HG03432 (cell line): ENCODE results near the gene GTF3C1.
A peak's percentile ranks its signal among the peaks of the same experiment; 100 is the strongest.

ENCODE experiments used
- ATAC-seq: cut with Tn5 transposase; IDR thresholded peaks from one replicate; pipeline ENCODE4 v1.9.1; 2021; ENCODE audit warnings: mild to moderate bottlenecking, moderate library complexity; ENCODE audit not compliant: unreplicated experiment

Gene GTF3C1, protein sequence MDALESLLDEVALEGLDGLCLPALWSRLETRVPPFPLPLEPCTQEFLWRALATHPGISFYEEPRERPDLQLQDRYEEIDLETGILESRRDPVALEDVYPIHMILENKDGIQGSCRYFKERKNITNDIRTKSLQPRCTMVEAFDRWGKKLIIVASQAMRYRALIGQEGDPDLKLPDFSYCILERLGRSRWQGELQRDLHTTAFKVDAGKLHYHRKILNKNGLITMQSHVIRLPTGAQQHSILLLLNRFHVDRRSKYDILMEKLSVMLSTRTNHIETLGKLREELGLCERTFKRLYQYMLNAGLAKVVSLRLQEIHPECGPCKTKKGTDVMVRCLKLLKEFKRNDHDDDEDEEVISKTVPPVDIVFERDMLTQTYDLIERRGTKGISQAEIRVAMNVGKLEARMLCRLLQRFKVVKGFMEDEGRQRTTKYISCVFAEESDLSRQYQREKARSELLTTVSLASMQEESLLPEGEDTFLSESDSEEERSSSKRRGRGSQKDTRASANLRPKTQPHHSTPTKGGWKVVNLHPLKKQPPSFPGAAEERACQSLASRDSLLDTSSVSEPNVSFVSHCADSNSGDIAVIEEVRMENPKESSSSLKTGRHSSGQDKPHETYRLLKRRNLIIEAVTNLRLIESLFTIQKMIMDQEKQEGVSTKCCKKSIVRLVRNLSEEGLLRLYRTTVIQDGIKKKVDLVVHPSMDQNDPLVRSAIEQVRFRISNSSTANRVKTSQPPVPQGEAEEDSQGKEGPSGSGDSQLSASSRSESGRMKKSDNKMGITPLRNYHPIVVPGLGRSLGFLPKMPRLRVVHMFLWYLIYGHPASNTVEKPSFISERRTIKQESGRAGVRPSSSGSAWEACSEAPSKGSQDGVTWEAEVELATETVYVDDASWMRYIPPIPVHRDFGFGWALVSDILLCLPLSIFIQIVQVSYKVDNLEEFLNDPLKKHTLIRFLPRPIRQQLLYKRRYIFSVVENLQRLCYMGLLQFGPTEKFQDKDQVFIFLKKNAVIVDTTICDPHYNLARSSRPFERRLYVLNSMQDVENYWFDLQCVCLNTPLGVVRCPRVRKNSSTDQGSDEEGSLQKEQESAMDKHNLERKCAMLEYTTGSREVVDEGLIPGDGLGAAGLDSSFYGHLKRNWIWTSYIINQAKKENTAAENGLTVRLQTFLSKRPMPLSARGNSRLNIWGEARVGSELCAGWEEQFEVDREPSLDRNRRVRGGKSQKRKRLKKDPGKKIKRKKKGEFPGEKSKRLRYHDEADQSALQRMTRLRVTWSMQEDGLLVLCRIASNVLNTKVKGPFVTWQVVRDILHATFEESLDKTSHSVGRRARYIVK (N-terminal part only)

DNA sequence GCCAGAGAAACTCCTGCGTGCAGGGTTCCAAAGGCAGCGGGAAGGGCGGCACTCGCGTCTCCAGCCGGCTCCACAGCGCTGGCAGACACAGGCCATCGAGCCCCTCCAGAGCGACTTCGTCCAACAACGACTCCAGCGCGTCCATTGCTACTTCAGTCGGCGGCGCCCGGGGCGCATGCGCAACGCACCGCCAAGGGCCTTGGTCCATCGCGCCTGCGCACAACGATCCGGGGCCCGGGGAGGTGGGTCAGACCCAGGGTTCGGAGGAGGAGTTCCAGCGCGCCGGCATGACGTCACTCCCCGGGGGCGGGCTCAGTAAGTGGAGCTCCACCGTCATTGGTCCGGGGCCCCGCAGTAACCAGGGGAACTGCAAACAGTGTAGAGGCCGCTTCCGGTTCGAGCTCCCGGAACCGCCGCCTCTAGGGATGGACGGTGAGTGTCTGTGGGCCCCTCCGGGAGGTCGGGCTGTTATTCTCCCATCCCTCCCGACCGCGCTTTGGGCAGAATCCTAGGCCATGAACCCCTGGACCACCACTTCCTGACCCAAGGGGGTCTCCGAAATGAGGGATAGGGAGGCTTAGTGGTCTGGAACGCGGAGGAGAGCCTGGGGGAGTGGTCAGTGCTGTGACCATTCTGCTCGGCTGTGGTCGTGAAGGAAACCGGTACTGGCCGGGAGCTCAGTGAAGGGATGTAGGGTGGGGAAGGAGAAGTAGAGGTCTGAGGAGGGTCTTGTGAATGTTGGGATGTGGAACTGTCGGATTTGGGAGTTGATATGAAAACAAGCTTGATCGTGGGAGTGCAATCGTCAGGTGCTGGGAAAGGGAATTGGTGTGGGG, at the start of gene GTF3C1, which contains the start of gene KATNIP:
GTF3C1 (minus strand) TSS at position 168 of the 836 bp plus-strand sequence; CDS start at position 145, 23 bp downstream.
KATNIP (plus strand) TSS at position 399 of the 836 bp plus-strand sequence; CDS start at position 426, 27 bp downstream.
- peak; percentile 94 for ATAC-seq

- ATAC-seq: no peak
Measured at GRCh38 chr16:27598931-27599565, 49.3 kb upstream of the GTF3C1 start.

DNA sequence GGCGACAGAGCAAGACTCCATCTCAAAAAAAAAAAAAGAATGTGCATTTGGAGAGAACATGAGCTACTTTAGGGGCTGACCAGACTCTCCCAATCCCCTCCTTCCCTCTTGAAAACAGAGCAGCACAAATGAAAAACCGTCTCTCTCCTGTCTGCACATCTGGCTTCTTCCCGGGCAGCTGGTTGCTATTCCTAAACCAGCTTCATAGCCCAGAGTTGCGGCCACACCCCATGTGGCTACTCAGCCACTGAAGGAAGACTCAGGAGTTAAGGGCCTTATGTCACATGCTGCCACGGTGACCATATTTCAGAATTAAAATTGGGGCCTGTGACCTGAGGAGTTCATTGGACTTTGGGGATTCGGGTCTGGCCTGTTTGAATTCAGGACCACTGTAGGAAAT, 48.5 kb upstream of the GTF3C1 start:
- ATAC-seq: no peak

DNA sequence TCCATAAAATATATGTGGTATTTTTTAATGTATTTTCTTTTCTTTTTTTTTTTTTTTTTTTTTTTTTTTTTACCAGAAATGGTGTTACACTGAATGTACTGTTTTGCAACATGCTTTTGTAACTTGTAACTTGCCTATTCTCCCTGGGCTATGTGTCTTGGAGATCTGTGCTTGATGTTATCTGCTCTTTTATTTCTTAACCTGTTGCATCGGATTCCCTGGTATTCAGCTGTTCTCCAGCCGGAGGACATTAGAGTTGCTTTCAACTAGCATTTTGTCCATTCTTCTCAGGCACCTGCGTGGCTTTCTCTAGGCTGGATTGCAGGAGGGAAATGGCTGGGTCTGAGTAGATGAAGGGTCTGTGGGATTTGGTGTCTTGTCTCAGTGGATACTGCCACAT, 47.6 kb upstream of the GTF3C1 start:
- no peak for ATAC-seq

- no peak for ATAC-seq
Measured at GRCh38 chr16:27596411-27596810, 46.7 kb upstream of the GTF3C1 start.

DNA sequence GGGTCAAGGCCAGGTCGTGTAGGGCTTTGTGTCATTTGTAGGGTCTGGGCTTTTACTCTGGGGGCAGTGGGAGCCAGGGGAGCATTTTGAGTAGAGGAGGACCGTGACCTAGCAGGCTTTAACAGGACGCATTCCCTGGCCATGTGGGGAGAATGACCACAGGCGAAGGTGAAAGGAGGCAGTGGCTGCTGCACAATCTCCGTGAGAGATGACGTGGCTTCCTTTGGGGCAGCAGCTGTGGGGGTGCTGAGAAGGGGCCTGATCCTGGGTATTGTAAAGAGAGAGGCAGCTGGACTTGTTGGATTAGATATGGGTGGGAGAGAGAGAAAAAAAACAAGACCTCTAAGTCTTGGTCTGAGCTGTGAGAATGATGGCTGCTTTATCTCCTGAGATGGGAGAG, 46.3 kb upstream of the GTF3C1 start:
- no peak for ATAC-seq

DNA sequence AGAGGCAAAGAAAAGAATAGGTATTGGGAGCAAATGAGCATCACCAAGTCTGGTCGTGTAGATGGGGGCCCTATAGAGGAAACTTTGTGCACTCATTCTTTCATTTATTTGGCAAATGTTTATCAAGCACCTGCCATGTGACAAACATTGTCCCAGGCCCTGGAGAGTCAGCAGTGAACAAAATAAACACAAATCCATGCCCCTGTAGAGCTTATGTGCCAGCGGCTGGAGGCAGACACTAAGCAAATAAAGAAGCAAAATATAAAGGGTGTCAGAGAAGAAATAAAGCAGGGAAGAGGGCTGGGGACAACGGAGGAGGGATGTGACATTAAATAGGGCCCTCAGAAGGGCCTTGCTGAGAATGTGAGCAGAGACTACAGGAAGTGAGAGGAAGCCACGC, 45.8 kb upstream of the GTF3C1 start:
- ATAC-seq: no peak

- ATAC-seq: no peak
Measured at GRCh38 chr16:27591837-27592236, 42.1 kb upstream of the GTF3C1 start.

DNA sequence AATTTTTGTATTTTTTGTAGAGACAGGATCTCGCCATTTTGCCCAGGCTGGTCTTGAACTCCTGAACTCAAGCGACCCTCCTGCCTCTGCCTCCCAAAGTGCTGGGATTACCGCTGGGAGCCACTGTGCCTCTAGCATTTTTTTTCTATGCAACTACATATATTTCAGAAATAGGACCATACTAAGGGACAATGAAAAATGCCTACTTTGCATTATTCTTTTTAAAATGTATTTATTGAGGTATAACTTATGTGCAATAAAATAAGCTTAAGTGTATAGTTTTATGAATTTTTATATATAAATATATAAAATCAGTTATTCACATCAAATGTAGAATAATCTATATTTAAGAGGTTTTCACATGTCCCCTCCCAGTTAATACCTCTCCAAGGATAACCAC, 38.3 kb upstream of the GTF3C1 start:
- ATAC-seq: no peak

GRCh38 chr16:27586711-27587110, 37.0 kb upstream of the GTF3C1 start:
- ATAC-seq: no peak

- ATAC-seq: no peak
Measured at GRCh38 chr16:27585200-27585599, 35.5 kb upstream of the GTF3C1 start.

GRCh38 chr16:27583634-27584033, 33.9 kb upstream of the GTF3C1 start:
- no peak for ATAC-seq

GRCh38 chr16:27582883-27583282, 33.2 kb upstream of the GTF3C1 start:
- no peak for ATAC-seq

DNA sequence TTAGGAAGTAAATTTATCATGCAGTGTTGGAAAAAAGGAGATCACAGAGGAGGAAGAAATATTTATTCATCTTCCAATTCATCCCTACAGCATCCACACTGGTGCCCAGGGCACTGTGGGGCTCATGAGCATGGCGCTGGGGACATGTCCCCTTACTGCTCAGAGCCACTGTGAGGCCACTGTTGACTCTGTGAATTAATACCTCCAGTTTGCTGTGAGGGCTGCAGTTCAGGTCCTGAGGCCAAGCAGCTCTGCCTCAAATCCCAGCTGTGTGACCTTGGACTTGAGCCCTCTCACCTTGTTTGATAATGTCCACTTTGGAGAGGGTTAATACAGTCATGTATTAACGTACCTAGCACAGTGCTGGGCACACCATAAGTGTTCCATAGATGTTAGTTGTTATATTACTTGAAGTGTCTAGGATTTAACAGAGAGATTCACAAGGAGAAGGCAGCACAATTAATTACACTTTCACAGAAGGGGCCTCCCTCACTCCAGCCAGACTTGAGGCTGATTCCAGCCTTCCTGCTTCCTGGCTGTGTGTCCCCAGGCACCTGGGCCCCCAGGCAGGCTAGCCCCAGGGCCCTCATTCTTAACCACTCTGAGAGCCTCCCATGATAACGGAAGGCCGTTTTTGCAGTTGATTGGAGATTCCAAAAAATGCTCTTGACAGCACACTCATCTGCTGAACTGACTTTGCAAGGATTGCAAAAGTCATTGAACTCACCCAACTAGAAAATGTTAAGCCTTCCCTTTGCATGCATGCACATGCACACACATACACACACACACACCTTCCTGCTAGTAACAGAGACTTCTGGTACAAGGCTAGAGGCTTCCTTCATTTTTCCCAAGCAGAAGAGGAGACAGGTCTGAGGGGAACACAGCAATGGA, 29.6 kb upstream of the GTF3C1 start:
- ATAC-seq: no peak

DNA sequence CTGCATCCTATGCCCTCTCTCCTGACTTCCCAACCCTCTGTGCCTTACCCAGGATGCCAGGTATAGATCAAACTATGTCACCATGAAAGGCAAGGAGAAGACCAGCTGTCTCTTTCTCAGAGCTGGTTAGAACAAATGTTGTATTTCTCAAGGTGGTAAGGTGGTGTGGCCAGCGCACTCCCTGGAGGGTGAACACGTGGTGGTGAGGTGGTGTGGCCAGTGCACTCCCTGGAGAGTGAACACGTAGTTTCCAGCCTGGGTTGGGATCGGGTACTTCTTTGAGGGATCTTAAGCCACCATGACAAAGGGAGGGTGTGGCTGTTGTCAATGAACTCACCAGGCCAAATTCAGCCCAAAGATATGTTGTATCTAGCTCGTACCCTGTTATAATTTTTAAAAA, 27.0 kb upstream of the GTF3C1 start:
- ATAC-seq: no peak

DNA sequence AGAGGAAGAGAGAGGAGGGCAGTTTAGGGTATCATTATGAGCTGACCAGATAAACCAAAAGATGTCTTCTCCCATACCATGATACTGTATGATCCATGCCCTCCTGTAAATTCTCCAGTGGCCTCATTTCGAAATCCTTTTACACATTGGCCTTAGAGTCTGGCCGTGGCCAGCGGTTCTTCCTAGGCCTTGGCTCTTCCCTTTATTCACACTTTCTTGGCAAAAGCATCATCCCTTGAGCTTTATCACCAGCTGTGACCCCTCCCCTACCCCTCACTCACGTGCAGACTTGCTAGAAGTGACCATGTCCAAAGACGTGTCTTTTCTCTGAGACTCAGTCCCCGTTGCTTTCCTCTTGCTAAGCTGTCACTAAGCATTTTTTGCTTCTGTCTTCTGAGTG, 23.0 kb upstream of the GTF3C1 start:
- ATAC-seq: no peak

- ATAC-seq: no peak
Measured at GRCh38 chr16:27571433-27572326, 22.0 kb upstream of the GTF3C1 start.
